Stimulated activated CD8-positive, alpha-beta memory T cell treated with anti-CD3 and anti-CD28 coated beads, Interleukin-7, amount 100 ng/mL, for 24 hours (primary cell): ENCODE results near the gene NTRK1.

Experiments used
- DNase-seq: peaks from one replicate; pipeline ENCODE4 v3.0.0-alpha.2; 2020; ENCODE audit warnings: low read depth

NTRK1 gene

DNA sequence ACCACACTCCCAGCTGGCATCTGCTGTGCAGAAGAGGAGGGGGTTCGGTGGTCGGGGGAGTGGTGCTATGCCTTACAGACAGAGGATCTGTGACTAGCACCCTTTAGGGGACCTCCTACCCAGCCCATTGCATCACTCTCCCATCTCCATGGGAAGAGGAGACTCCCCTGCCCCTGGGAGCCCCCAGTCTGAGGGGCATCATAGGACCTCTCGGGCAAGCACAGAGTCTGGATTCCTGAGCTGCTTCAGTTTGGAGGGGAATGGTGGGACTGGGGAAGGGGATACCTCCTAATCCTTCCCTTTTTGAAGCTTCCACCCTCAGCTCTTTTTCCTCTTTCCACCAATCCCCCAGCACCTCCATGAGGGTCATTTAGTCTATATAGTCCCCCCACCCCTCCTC lies 3.1 kb upstream of the NTRK1 start:
- no peak for DNase-seq

DNA sequence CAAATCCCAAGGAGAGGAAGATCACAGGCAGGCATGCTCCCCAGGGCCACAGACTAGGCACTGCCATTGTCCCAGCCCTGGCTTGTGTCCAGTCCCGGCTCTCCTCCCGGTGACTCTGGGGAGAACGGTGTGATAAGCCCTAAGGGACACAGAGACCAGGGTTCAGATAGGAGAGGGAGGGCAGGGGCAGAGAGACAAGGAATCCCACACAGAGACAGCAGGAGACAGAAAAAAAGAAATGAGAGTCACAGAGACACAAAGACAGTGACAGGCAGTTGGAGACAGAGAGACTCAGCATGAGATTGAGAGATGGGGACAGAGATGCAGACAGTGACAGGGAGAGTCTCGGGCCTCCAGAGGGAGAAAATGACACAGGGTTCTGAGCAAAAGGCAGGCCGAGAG lies 2.1 kb upstream of the NTRK1 start:
- DNase-seq = no peak

DNA sequence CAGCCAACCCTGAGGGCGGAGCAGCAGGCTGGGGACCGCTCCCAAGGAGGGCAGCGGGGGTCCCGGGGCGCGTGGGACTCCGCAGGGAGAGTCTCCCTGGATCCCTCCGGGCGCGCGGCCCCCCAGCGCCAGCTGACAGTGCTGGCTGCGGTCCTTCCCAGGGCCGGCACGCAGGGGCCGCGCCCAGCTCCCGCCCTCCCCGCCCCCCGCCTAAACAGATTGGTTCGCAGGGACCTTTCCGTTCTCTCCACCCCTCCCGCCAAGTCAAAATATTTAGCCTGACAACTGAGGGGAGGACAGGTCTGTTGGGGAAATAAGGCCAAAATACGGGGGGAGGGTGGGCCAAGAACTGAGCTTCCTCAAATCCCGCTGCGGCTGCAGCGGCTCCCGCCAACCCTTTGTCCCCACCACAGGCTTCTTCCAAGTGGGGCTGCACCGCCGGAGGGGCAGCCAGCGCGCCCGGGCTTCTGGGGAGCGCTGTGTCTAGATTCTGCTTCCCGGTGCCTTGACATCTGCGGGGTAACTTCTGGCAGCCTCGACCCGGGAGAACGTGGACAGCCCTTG lies 1.6 kb upstream of the NTRK1 start, which contains the start of gene INSRR:
TSS of gene INSRR (minus strand) at position 159 of the 564 bp plus-strand sequence. CDS start 496 bp downstream, outside the sequence.
- no peak for DNase-seq

- DNase-seq = no peak
Observed at GRCh38 chr1:156859523-156860112, 1.0 kb upstream of the NTRK1 start.

DNA sequence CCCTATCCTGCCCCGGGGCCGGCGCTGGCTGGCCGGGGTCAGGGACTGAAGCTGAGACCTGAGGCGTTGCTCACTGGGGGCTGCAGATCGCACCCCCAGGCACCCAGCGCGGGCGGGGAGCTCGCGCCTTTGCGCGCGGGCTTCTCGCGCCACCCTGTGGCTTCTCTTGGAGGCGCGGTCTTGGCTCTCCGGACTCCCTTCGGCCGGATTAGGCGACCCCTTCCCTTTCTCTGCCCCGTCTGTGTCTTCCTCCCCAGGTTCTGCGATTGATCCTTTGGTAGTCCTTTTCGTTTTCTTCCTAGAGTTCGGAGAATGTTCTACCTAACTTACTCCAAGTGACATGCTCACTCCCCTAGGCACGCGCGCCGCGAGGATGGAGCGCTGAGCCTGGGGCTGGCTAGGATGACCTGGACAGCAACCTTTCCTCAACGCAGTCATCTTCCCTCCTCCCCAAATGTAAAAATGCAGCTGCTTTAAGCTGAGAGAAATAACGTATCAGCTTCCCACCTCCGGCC lies 495 bp upstream of the NTRK1 start:
- peak; percentile 22 for DNase-seq

GRCh38 chr1:156862584-156862983 lies 1.9 kb downstream of the NTRK1 start:
- no peak for DNase-seq

GRCh38 chr1:156862997-156863599 lies 2.4 kb downstream of the NTRK1 start:
- DNase-seq = no peak

DNA sequence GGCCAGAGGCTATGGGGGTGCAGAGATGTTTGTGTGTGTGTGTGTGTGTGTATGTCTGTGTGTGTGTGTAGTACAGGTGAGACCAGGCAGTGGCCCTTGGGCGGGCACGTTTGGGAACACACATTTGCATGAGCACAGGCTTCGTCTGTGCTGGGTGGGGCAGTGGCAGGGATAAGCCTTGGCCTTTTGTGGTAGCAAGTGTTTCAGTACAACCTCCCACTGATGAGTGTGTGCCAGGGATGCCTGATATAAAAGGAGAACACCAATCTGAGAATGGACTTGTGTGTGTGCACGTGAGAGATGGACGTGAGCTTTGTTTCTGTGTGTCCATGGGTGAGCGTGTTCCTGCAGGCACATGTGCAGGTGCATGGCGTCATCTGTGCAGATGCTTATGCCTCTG lies 3.0 kb downstream of the NTRK1 start:
- DNase-seq = no peak

GRCh38 chr1:156864796-156865195 lies 4.1 kb downstream of the NTRK1 start:
- DNase-seq = no peak

- no peak for DNase-seq
Observed at GRCh38 chr1:156865258-156865657, 4.6 kb downstream of the NTRK1 start.

DNA sequence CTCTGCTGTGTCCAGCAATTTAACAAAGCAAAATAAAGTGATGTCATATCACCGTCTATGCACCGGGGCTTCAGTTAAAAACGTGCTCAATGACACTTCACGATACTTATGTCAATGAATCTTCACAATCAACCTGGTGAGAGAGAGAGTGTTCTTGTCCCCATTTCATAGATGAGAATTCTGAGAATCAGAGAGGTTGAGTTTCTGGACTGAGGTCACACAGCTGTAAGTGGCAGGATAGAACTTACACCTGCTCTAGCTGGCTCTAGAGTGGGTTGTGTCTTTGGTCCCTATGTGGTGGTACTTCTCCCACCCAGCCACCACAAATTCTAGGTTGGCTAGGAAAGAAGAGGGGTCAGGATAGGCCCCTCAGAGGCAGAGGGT lies 5.2 kb downstream of the NTRK1 start:
- DNase-seq = no peak

- DNase-seq = no peak
Observed at GRCh38 chr1:156866249-156866909, 5.7 kb downstream of the NTRK1 start.

DNA sequence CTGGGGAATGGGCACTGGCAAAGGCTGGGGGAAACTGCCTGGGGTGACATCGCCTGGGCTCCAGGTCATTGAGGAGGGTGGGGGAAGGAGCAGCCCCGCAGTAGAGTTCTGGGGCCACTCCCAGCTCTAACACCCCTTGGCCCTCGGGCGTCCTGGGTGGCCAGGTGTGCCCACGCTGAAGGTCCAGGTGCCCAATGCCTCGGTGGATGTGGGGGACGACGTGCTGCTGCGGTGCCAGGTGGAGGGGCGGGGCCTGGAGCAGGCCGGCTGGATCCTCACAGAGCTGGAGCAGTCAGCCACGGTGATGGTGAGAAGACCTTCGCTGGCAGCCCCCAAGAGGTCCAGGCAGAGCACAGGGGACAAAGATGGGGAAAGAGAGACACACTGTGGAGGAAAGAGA lies 7.7 kb downstream of the NTRK1 start:
- no peak for DNase-seq

GRCh38 chr1:156869455-156869854 lies 8.8 kb downstream of the NTRK1 start:
- no peak for DNase-seq

- no peak for DNase-seq
Observed at GRCh38 chr1:156873659-156874058, 13.0 kb downstream of the NTRK1 start.

DNA sequence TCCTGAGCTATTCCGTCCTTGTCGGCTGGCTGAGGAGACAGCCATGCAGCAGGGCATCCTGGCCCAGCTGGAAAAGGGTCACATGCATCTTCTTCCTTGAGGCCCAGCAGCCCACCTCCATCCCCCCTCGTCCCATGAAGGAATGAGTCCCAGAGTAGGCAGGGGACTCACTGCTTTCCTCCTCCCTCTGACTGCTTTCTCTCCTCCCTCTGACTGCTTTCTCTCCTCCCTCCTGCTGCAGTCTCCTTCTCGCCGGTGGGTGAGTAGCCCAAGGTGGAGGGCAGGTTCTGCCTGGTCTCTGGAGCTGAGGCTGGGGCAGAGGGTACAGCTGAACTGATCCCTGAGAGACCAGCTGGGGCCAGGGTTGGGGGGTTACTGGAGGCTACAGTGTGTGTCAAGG lies 13.5 kb downstream of the NTRK1 start:
- no peak for DNase-seq

DNA sequence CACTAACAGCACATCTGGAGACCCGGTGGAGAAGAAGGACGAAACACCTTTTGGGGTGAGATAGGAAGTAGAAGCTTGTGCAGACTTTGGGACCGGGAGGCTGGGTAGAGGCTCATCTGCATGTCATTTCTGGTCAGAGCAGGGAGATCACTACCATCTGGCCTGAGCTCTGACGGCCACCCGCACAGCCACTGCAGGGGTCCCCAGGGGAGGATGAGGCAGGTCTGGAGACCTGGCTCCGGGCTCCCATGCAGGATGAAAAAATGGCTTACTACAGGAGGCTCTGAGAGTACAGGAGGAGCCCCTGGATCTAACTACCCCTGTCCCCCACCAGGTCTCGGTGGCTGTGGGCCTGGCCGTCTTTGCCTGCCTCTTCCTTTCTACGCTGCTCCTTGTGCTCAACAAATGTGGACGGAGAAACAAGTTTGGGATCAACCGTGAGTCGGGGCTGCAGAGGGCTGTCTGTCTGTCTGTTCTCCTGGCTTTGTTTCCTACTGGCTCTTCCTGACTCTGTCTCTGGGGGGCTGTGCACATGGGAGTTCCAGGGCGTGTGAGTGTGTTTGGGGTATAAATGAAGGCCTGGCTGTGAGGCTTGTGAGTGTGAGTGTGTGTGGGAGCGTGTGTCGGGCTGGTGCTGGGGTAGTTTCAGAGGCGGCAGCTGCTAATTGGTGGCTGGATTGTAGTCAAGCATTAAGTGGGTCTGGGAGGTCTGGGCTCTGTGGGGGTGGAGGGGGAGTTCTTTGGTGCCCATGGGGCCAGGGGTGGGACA lies 14.1 kb downstream of the NTRK1 start:
- DNase-seq = no peak

GRCh38 chr1:156875341-156875615 lies 14.6 kb downstream of the NTRK1 start:
- DNase-seq = no peak

DNA sequence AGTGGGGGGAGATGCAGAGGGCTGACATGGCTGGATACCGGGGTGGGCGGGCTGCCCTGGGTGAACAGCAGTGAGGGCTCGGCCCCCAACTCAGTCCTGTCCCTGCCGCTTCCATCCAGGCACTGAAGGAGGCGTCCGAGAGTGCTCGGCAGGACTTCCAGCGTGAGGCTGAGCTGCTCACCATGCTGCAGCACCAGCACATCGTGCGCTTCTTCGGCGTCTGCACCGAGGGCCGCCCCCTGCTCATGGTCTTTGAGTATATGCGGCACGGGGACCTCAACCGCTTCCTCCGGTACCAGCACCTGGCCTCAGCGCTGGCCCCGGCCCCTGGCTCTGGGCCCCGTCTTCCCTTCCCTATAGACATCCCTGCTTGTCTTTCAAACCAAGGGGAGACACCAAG lies 15.6 kb downstream of the NTRK1 start:
- no peak for DNase-seq

- no peak for DNase-seq
Observed at GRCh38 chr1:156877433-156878170, 16.9 kb downstream of the NTRK1 start.

DNA sequence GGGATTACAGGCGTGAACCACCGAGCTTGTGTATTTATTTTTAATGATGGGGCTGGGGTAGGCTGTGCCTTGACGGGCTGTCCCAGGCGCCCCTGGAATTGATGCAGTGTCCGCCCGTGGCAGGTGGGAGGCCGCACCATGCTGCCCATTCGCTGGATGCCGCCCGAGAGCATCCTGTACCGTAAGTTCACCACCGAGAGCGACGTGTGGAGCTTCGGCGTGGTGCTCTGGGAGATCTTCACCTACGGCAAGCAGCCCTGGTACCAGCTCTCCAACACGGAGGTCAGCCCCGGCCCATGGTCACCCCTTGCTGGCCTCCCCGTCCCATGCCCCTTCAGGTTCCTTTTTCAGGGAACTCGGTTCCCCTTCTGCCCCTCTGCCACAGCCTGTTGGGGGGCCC lies 19.2 kb downstream of the NTRK1 start:
- DNase-seq = no peak

GRCh38 chr1:156880473-156880872 lies 19.8 kb downstream of the NTRK1 start:
- no peak for DNase-seq
